Measurements from ENCODE around the gene TRIM50.
"Not testable (repeated sequence)": the region's sequence is repeated elsewhere in the genome, so short reads cannot be mapped to it uniquely, and the experiment has no call there.

- TF ChIP-seq, protein P1, sequence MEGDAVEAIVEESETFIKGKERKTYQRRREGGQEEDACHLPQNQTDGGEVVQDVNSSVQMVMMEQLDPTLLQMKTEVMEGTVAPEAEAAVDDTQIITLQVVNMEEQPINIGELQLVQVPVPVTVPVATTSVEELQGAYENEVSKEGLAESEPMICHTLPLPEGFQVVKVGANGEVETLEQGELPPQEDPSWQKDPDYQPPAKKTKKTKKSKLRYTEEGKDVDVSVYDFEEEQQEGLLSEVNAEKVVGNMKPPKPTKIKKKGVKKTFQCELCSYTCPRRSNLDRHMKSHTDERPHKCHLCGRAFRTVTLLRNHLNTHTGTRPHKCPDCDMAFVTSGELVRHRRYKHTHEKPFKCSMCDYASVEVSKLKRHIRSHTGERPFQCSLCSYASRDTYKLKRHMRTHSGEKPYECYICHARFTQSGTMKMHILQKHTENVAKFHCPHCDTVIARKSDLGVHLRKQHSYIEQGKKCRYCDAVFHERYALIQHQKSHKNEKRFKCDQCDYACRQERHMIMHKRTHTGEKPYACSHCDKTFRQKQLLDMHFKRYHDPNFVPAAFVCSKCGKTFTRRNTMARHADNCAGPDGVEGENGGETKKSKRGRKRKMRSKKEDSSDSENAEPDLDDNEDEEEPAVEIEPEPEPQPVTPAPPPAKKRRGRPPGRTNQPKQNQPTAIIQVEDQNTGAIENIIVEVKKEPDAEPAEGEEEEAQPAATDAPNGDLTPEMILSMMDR (IDR thresholded peaks at IDR 0.05): peak; percentile 37 to 47 (median 45)
- TF ChIP-seq POLR2A (IDR thresholded peaks at IDR 0.05); EP300 (IDR thresholded peaks at IDR 0.05; ENCODE audit: low read depth): not testable (repeated sequence)
These were observed 3.6 kb downstream of the TRIM50 start for GRCh38 chr7:73324081-73324845.
